GM12865 (cell line): ENCODE results near the gene GJC2.
A peak's percentile ranks its signal among the peaks of the same experiment; 100 is the strongest.

Experiments
- DNase-seq: peaks from one replicate; pipeline ENCODE4 v3.0.0; 2010; ENCODE audit warnings: low read depth
- H3K4me3 ChIP-seq: 2 replicates; pipeline ENCODE4 v1.5.1; 2011; ENCODE audit warnings: mild to moderate bottlenecking, low read depth, low read length, control low read depth
- TF ChIP-seq, protein P1 (sequence below): IDR thresholded peaks from 2 replicates; pipeline ENCODE4 v1.5.1; 2011; ENCODE audit warnings: low read length, control low read depth, low read depth, inconsistent platforms; ENCODE audit not compliant: insufficient read depth; ENCODE audit errors: missing control alignments

GJC2 gene

GRCh38 chr1:228104526-228105269 is 45.0 kb upstream of the GJC2 start:
- no peak for DNase-seq

GRCh38 chr1:228105270-228105995 is 44.3 kb upstream of the GJC2 start:
- no peak for DNase-seq
- no peak overlapping the region for H3K4me3 ChIP-seq
- TF ChIP-seq, protein P1, sequence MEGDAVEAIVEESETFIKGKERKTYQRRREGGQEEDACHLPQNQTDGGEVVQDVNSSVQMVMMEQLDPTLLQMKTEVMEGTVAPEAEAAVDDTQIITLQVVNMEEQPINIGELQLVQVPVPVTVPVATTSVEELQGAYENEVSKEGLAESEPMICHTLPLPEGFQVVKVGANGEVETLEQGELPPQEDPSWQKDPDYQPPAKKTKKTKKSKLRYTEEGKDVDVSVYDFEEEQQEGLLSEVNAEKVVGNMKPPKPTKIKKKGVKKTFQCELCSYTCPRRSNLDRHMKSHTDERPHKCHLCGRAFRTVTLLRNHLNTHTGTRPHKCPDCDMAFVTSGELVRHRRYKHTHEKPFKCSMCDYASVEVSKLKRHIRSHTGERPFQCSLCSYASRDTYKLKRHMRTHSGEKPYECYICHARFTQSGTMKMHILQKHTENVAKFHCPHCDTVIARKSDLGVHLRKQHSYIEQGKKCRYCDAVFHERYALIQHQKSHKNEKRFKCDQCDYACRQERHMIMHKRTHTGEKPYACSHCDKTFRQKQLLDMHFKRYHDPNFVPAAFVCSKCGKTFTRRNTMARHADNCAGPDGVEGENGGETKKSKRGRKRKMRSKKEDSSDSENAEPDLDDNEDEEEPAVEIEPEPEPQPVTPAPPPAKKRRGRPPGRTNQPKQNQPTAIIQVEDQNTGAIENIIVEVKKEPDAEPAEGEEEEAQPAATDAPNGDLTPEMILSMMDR, result no peak

More at GRCh38 chr1:228104526-228105269, 45.0 kb upstream of the GJC2 start:
- TF ChIP-seq, protein P1, result no peak
- no peak overlapping the region; the same call in 1 of the 2 replicates for H3K4me3 ChIP-seq

DNA sequence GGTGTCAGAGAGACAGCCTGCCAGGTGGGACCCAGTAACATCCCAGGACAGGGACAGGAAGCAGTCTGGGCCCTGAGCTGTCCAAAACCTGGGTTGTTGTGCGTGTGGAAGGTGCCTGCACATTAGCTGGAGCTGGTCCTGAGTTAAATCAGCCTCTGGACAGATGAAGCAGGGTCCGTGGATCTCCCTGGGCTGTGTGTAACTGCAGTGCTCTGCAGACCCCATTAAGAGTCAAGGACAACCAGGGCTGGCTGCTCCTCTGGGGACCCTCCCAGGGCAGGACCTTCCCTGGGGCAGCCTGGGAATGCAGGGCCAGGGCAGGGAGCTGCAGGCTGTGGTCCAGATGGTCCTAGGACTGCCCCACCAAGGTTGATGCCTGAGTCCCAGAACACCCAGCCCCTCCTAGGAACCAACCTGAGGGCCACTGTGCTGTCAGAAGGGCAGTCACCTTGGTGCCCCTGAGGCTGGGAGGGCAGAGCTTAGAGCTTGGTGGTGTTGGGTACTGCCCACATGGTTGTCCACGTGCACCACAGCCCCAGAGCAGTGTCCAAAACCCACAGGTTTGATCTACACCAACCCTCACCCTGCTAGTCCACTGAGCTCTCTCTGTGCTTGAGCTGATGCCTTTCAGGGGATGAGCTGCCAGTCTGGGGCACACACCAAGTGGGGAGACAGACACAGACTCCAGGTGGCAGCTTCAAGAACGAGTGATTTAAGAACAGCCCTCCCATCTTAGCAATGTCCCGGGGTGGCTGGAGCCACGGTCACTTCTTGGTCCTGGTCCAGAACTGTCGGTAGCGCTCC is 43.5 kb upstream of the GJC2 start:
- DNase-seq, result no peak
- no peak overlapping the region for H3K4me3 ChIP-seq
- TF ChIP-seq, protein P1, result no peak

DNA sequence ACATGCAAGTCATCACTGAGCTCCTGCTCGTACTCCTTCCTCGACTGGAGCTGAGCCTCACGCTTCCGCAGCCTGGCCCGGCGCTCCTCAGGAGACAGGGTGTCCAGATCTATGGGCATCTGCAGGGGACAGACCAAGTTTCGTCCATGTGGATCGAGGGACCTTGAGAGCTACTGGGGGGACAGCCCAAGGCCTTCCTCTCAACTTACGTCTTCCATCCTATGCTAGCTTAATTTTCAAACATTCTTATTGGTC is 43.0 kb upstream of the GJC2 start:
- no peak for DNase-seq
- TF ChIP-seq, protein P1, result no peak
- no peak overlapping the region for H3K4me3 ChIP-seq

DNA sequence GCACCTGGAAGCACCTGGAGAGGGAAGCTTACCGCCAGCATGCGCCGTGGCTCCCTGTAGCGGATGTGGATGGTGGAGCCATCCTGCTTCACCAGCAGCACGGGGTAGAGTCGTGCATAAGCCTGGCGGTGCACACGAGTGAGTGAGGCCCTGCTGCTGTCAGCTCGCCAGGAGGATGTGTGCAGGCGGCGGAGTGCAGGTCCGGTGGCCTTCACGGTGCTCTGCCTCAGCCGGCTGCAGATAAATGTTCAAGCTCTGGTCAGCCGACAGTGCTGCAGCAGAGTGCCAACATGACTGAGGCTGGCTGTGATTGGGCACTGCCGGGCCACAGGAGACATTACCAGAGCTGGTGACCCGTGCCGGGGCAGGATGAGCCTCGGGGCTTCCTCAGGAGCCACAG is 42.1 kb upstream of the GJC2 start:
- no peak overlapping the region; the same call in 1 of the 2 replicates for H3K4me3 ChIP-seq
- TF ChIP-seq, protein P1, result no peak
- no peak for DNase-seq

DNA sequence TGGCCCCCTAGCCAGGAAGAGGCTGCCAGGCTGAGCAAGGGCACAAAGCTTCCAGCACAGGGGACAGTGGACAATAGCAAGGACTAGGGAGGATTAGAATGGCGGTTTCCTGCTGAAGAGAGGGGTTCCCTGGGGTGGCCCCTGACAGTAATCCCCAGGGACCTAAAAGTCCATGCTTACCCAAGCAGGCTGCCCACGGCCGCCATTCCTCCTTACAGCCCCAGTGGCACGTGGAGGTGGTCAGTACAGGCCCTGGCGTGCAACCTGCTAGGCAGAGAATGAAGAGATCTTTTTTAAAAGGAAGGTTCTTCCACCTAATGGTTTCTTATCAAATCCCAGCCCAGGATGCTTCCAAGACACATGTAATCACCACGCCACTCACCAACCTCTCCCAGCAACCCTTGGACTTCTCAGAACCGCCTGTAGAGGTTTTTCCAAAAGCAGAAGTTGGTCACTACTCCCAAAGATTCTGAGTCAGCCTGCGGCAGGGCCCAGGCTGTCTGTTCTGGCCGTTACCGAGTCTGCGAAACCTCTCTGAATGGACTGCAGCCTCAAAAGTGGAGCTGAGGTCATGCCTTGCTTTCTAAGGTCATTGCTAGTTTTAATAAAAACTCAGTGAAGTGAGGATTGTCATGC is 41.6 kb upstream of the GJC2 start:
- H3K4me3 ChIP-seq, result peak overlapping the region; percentile 100
- TF ChIP-seq, protein P1, result no peak
- no peak for DNase-seq
